ENCODE measurements around the gene SLC35B2.
A peak's percentile ranks its signal among the peaks of the same experiment; 100 is the strongest.

- TF ChIP-seq CTCF (IDR thresholded peaks at IDR 0.05) = no peak; the same call in 1 of the 2 replicates
- TF ChIP-seq TCF12 (IDR thresholded peaks at IDR 0.05) = no peak
- no peak for TF ChIP-seq GATA2 (CRISPR knock-in tag; IDR thresholded peaks at IDR 0.05)
- TF ChIP-seq POLR2AphosphoS5 (IDR thresholded peaks at IDR 0.05; ENCODE audit: low read depth, low read length) = peak; percentile 59
- TF ChIP-seq CHD2 (IDR thresholded peaks at IDR 0.05; ENCODE audit: low read length, partially characterized antibody) = no peak
- TF ChIP-seq JUND (IDR thresholded peaks at IDR 0.05) = 0 out of 2 replicates have a peak, but pooled peaks have one; percentile 3
- TF ChIP-seq IRF3 (IDR thresholded peaks at IDR 0.05; ENCODE audit: low read depth, low read length) = no peak
- TF ChIP-seq ZBTB33 (IDR thresholded peaks at IDR 0.05; ENCODE audit: borderline replicate concordance, low read depth) = no peak
- no peak for TF ChIP-seq EZH2phosphoT487 (IDR thresholded peaks at IDR 0.05; ENCODE audit: borderline replicate concordance, low read depth)
- TF ChIP-seq MXI1 (IDR thresholded peaks at IDR 0.05; ENCODE audit: low read depth, low read length) = peak; percentile 94
- peak; percentile 72; the same call in 1 of the 2 replicates for TF ChIP-seq MAX (IDR thresholded peaks at IDR 0.05; ENCODE audit: low read depth)
- TF ChIP-seq RAD21 (IDR thresholded peaks at IDR 0.05; ENCODE audit: low read length) = no peak
Measured at GRCh38 chr6:44247338-44248302, 9.7 kb downstream of the SLC35B2 start.
